Activated naive CD4-positive, alpha-beta T cell treated with anti-CD3 and anti-CD28 coated beads for 36 hours (primary cell): ENCODE data around the gene RND3. TPM values are rescaled to one million over a fixed set of nuclear protein-coding genes. Genes with fewer than 3 reads are reported as not detected.

ENCODE experiments used
- CTCF ChIA-PET: fragments of 350-600 bp; sonication (Branson Sonifier 250); formaldehyde crosslinking; loops from one replicate; lab custom pipeline; 2021; ENCODE audit warnings: antibody characterized with exemption; lab: Charles Lee
- DNase-seq: peaks from one replicate; pipeline ENCODE4 v3.0.0-alpha.2; 2020
- H3K27ac Mint-ChIP-seq: one replicate; pipeline ENCODE4 v1.8.0; 2021; ENCODE audit warnings: mild to moderate bottlenecking, mixed read lengths
- H3K27me3 Mint-ChIP-seq: one replicate; pipeline ENCODE4 v1.8.0; 2021; ENCODE audit warnings: low read depth, mixed read lengths
- H3K36me3 Mint-ChIP-seq: one replicate; pipeline ENCODE4 v1.8.0; 2021; ENCODE audit warnings: low read depth, mixed read lengths
- H3K4me1 Mint-ChIP-seq: one replicate; pipeline ENCODE4 v1.8.0; 2021; ENCODE audit warnings: low read depth, mixed read lengths
- H3K4me3 Mint-ChIP-seq: one replicate; pipeline ENCODE4 v1.8.0; 2021; ENCODE audit warnings: mild to moderate bottlenecking, moderate library complexity, mixed read lengths
- H3K9me3 Mint-ChIP-seq: one replicate; pipeline ENCODE4 v1.8.0; 2021; ENCODE audit warnings: mixed read lengths
- intact Hi-C: fragments of 100-400 bp; cut with micrococcal nuclease; formaldehyde crosslinking; loops from one replicate; pipeline ENCODE4 v1.15.1; 2023
- total RNA-seq, 2 experiments: library from RNA; stranded (reverse); gene quantifications; one replicate each; pipeline ENCODE4 v1.2.3, GENCODE V29; 2021

Gene RND3
- total RNA-seq, 2 experiments from 2014 or later = not detected

DNA sequence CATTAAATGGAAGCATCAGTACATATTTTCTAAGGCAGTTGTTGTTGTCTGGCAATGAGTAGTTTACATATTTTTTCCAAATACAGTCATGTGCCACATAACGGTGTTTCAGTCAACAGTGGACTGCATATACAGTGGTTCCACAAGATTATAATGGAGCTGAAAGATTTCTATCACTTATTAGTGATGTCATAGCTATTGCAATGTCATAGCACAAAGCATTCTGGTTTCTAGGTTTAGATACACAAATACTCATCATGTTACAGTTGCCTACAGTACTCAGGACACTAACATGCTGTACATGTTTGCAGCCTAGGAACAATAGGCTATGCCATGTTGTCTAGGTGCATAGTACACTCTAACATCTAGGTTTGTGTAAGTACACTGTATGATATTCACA, 45.0 kb downstream of the RND3 start:
- Mint-ChIP-seq H3K27ac (no peak overlapping the region), H3K9me3 (no peaks in the 10 kb centered on the region), H3K4me3 (no peak overlapping the region), H3K27me3 (no peaks in the 10 kb centered on the region), H3K4me1 (no peaks in the 10 kb centered on the region), H3K36me3 (no peaks in the 10 kb centered on the region)
- DNase-seq = no peak
- CTCF ChIA-PET = no interaction called here
- intact Hi-C loops = no loop called here

DNA sequence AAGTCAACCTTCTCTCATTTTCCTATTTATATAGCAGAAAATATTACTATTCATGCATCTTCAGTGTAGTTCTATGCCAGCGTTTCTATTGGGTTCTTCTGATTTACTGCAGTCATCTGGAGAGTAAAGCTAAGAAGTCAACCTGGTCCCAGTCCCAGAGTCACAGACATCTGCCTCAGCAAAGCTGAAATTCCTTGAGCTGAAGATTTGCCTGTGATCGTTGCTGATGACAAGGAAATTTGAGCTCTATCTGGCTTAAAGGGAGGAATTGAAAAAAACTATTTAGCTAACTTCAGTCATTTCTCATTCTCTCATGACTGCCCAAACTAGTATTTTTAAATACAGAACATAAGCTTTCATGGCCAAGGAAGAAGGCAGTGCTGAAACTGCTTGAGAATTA, 45.7 kb downstream of the RND3 start:
- no peak for DNase-seq
- Mint-ChIP-seq H3K27ac (no peak overlapping the region), H3K4me3 (no peak overlapping the region), H3K4me1 (no peaks in the 10 kb centered on the region), H3K36me3 (no peaks in the 10 kb centered on the region), H3K27me3 (no peaks in the 10 kb centered on the region), H3K9me3 (no peaks in the 10 kb centered on the region)
- intact Hi-C loops = no loop called here
- CTCF ChIA-PET = no interaction called here

DNA sequence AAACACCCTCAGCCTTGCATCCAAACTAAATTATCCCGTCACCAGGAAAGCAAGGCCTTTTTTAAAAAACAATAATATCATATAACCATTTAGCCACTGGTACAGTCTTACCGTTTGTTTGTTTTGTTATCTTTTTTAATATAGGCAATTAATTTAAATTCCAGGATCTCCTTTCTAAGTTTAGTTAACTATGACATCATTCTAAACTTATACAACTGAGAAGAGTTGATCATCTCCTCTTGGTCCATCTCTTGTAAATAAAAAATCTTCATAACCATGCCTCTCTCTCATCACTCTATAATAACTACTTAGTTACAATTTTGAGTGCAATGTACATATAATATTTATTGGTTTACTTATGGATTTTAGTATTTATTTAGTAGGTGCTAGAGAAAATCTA, 46.2 kb downstream of the RND3 start:
- CTCF ChIA-PET = no interaction called here
- Mint-ChIP-seq H3K4me3 (no peak overlapping the region), H3K36me3 (no peaks in the 10 kb centered on the region), H3K27ac (no peak overlapping the region), H3K4me1 (no peaks in the 10 kb centered on the region), H3K27me3 (no peaks in the 10 kb centered on the region), H3K9me3 (no peaks in the 10 kb centered on the region)
- intact Hi-C loops = no loop called here
- DNase-seq = no peak

DNA sequence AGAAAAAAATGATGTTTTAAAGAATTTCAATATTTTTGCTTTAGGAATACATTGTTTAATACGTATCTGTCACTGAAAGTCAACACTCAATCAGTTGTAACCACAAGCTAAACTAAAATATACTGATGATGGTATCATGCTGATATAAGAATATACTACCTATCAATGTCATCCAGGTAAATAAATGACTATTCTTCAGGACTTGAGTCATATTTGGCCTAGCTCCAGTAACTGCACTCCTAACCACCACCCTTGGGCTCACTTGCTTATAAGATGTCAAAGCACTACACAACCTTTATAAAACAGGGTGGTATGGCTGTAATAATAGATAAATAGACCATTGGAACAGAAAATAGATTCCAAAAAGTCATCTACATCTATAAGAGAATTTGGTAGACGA, 48.8 kb downstream of the RND3 start:
- Mint-ChIP-seq H3K27me3 (no peaks in the 10 kb centered on the region), H3K4me1 (no peaks in the 10 kb centered on the region), H3K9me3 (no peaks in the 10 kb centered on the region), H3K4me3 (no peak overlapping the region), H3K27ac (no peak overlapping the region), H3K36me3 (no peaks in the 10 kb centered on the region)
- intact Hi-C loops = no loop called here
- CTCF ChIA-PET = no interaction called here
- no peak for DNase-seq

DNA sequence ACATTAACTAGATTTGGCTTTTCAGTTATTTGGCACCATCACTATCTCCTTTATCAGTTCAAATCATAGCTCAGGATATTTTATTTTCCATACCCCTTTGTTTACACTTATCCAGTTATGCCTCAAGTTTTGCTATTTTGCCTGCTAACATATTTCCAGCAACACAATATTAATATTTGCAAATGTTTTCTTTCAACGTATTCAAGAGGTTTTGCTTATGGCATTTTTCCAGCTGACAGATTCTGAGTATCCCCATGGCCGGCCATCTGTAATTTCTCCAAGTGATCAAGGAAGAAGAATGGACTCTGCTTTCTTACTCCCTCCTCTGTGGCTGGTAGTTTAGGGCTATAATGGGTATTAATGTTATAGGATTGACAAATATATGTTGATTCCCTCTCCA, 49.4 kb downstream of the RND3 start:
- no peak overlapping the region for H3K4me3 Mint-ChIP-seq
- H3K27me3 Mint-ChIP-seq = no peaks in the 10 kb centered on the region
- H3K27ac Mint-ChIP-seq = no peak overlapping the region
- H3K9me3 Mint-ChIP-seq = no peaks in the 10 kb centered on the region
- no peak for DNase-seq
- CTCF ChIA-PET = no interaction called here
- no peaks in the 10 kb centered on the region for H3K4me1 Mint-ChIP-seq
- intact Hi-C loops = no loop called here
- no peaks in the 10 kb centered on the region for H3K36me3 Mint-ChIP-seq

DNA sequence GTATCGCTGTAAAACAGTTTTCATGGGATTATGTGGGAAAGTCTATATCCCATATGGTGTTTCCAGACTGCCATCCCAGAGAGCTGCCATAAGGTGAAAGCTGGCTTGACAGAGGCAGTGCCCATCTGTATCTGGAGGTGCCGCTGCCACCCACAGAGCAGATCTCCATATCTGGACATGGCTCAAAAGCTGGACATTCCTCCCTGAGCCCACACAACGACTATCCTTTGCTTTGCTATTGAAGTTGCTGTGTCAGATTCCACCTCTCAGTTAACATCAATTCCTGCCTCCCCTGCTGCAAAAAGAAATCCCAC, 55.2 kb downstream of the RND3 start:
- H3K4me3 Mint-ChIP-seq = no peak overlapping the region
- CTCF ChIA-PET = no interaction called here
- no peaks in the 10 kb centered on the region for H3K4me1 Mint-ChIP-seq
- no peaks in the 10 kb centered on the region for H3K27me3 Mint-ChIP-seq
- DNase-seq = no peak
- H3K27ac Mint-ChIP-seq = no peak overlapping the region
- H3K36me3 Mint-ChIP-seq = no peaks in the 10 kb centered on the region
- H3K9me3 Mint-ChIP-seq = no peaks in the 10 kb centered on the region
- intact Hi-C loops = no loop called here

DNA sequence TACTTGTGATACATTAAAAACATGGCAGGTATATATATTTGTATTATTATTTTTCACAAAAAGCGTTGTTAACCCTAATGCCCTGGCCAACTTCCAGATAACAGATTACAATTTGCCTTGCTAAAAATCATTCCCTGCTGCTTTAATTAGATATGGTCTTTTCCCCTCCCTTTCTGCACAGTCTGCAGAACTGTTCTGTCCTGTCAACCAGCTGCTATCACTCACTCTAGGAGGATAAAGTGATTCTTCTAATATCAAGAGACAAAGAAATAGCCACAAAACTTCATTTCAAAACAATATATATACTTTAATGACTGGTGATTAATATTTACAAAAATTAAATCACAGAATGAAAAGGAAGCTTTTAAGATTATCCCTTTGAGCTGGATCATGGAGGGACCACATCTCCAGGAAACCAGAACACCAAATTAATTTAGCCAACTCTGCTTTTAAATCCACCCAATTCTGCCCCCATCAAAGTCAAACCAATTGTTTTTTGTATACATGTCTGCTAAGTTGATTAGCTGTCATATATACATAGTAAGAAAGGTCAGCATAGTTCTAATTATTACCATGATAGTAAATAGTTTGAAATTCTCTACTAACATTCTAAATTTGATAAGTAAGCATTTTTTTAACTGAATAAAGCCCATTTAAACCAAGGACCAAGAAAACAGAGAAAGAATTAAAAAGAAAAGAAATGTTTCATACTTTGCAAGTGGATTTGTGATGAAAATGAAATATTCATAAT, 55.7 kb downstream of the RND3 start:
- no peak overlapping the region for H3K4me3 Mint-ChIP-seq
- H3K36me3 Mint-ChIP-seq = no peaks in the 10 kb centered on the region
- H3K4me1 Mint-ChIP-seq = no peaks in the 10 kb centered on the region
- no peak overlapping the region for H3K27ac Mint-ChIP-seq
- no peak for DNase-seq
- intact Hi-C loops = no loop called here
- H3K9me3 Mint-ChIP-seq = no peaks in the 10 kb centered on the region
- H3K27me3 Mint-ChIP-seq = peaks cover 2% of the 10 kb centered on the region
- CTCF ChIA-PET = no interaction called here

DNA sequence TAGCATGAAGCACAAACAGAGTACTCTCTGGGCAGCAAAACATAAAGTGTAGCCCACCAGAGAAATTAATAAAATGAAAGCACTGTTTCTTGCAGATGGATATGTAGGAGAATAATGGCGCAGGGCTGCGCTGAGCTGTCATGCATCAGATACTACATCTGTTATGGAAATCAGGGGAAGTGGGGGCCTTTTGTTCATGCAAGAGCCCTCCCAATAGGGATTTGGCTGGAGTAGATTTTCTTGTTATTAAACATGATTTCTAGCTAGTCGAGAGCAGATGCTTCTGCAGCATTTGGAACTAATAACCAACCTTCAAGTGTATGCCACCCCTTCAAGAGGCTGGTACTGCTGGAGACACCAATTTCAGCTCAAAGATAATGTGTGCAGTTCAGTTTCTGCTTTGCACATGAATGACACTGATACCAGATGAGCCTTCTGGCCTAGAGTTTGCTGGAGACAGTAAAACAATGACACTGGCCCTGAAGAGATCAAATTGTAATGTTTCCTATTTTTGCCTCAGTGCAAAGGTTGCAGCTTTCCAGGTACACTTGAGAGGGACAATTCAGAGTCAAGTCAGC, 58.0 kb downstream of the RND3 start:
- Mint-ChIP-seq H3K4me3 (no peak overlapping the region), H3K9me3 (no peaks in the 10 kb centered on the region), H3K4me1 (no peaks in the 10 kb centered on the region), H3K27me3 (peaks cover 5% of the 10 kb centered on the region), H3K36me3 (no peaks in the 10 kb centered on the region), H3K27ac (no peak overlapping the region)
- intact Hi-C loops = no loop called here
- no peak for DNase-seq
- CTCF ChIA-PET = no interaction called here

DNA sequence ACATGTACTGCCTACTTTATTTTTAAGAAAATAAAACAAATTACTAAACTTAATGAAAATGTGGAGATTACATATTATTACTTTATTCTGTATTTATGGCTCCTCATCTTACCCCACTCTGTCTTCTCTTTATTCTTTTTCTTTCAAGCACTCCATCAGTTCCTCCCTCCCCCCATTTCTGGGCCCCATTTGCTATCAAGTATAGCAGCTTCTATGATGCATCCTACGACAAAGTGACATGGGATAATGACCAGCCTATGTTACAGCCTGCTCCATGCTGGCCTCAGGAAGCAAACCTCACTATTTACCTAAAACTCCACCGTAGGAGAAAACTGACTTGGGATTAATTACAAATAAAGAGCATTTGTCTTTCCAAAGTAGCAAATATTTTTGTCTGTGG, 58.8 kb downstream of the RND3 start:
- intact Hi-C loops = no loop called here
- H3K4me3 Mint-ChIP-seq = no peak overlapping the region
- no peaks in the 10 kb centered on the region for H3K9me3 Mint-ChIP-seq
- no peaks in the 10 kb centered on the region for H3K36me3 Mint-ChIP-seq
- DNase-seq = no peak
- CTCF ChIA-PET = no interaction called here
- no peak overlapping the region for H3K27ac Mint-ChIP-seq
- peaks cover 9% of the 10 kb centered on the region for H3K27me3 Mint-ChIP-seq
- H3K4me1 Mint-ChIP-seq = no peaks in the 10 kb centered on the region

DNA sequence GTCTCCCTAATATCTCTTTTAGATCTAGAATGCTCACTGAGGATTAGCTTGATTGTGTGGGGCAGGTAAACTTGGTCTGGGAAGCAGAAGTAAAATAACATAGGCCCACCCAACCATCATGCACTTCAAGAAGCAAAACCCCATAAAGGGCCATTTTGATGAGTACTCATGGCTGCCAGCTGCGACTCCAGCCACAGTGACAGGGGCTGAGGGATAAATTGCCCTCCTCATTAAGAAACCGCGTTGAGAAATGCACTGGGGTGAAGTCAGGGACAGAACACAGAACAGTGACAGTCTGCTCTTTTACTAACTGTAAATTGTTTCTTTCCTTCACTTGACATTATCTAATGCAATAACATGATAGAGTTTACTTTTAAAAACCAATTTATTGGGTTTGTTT, 60.2 kb downstream of the RND3 start:
- DNase-seq = no peak
- Mint-ChIP-seq H3K27me3 (peaks cover 12% of the 10 kb centered on the region), H3K36me3 (no peaks in the 10 kb centered on the region), H3K4me1 (no peaks in the 10 kb centered on the region), H3K9me3 (no peaks in the 10 kb centered on the region), H3K27ac (no peak overlapping the region), H3K4me3 (no peak overlapping the region)
- CTCF ChIA-PET = no interaction called here
- intact Hi-C loops = no loop called here

DNA sequence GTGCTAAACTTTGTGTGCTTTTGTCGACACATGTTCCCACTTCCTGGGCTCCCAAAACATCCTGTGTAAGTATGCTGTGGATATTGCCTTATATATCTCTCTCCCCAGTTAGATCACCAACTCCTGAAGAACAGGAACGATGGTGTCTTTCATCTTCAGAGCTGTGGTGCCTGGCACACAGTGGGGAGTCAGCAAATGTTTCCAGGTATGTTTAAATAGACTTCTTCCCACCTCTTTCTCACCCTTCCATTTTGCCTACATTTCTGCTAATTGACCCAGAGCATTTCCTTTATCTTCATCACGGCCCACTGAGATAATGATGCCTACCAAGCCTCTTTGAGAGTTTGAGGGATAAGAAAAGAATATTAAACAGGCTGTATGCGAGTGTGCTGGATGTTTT, 60.7 kb downstream of the RND3 start:
- H3K4me1 Mint-ChIP-seq = no peaks in the 10 kb centered on the region
- no peaks in the 10 kb centered on the region for H3K9me3 Mint-ChIP-seq
- CTCF ChIA-PET = no interaction called here
- no peak overlapping the region for H3K4me3 Mint-ChIP-seq
- intact Hi-C loops = no loop called here
- H3K36me3 Mint-ChIP-seq = no peaks in the 10 kb centered on the region
- no peak overlapping the region for H3K27ac Mint-ChIP-seq
- DNase-seq = no peak
- peaks cover 12% of the 10 kb centered on the region for H3K27me3 Mint-ChIP-seq

DNA sequence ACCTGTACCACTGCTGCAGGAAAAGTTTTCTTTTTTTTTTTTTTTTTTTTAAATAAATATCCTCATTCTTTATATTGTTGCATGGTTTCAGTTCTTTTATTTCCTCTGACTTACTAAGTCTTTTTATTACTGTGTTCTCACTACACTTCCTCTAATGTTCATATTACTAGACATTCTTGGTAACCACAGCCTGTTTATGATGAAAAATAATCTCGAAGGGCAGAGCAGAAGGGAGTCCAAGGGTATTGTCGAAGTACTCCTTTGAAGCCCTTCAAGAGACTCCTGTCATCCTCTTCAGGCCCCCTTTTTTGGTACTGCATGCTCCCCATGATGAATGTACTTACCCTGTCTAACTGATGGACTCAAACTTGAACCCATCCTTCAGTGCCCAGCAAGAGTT, 61.2 kb downstream of the RND3 start:
- no peak overlapping the region for H3K27ac Mint-ChIP-seq
- H3K4me3 Mint-ChIP-seq = no peak overlapping the region
- no peak for DNase-seq
- H3K4me1 Mint-ChIP-seq = no peaks in the 10 kb centered on the region
- no peaks in the 10 kb centered on the region for H3K36me3 Mint-ChIP-seq
- intact Hi-C loops = no loop called here
- H3K9me3 Mint-ChIP-seq = no peaks in the 10 kb centered on the region
- CTCF ChIA-PET = no interaction called here
- H3K27me3 Mint-ChIP-seq = peaks cover 12% of the 10 kb centered on the region

DNA sequence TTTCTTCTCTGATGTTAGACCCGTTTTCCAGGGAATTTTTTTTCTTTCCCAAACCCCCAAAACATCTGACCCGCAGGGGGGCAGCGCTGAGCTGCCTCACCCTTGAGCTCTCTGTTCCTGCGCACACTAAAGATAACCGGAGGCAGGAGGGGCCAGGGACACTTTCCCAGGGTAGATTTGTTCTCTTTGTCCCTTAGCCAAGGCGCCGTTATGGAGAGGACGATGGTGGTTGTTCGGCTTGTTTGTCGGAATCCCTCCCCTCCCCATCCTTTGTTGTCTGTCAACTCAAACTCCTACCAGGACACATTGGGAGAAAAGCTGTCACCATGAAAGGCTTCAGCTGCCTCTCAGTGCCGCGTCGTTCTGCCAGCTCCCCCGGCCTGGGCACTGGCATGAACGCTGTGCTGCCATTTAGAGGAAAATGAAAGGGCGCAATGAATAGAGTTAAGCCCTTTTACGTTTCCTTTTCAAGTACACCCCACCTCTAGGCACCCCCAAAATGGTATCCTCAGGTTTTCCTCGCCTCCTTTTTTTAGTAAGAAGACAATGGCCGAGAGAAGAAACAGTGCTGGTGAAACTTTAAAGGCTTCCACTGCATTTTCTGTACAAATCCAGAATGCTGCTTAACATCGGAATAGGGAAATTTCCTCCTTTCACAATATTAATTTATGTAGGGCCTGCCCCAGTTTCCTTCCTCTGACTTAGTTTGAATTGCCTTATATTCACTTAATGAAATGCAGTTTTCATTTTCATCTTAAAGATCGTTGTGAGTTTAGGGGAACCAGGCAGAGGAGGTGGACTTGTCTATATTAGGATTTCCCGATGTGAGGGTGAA, 62.1 kb downstream of the RND3 start:
- no peaks in the 10 kb centered on the region for H3K4me1 Mint-ChIP-seq
- intact Hi-C loops = no loop called here
- H3K4me3 Mint-ChIP-seq = no peak overlapping the region
- H3K9me3 Mint-ChIP-seq = no peaks in the 10 kb centered on the region
- CTCF ChIA-PET = no interaction called here
- peaks cover 12% of the 10 kb centered on the region for H3K27me3 Mint-ChIP-seq
- no peak overlapping the region for H3K27ac Mint-ChIP-seq
- H3K36me3 Mint-ChIP-seq = no peaks in the 10 kb centered on the region
- DNase-seq = no peak
